Neural cell (in vitro differentiated cells): ENCODE measurements around the gene B9D1. TPM values are rescaled to one million over a fixed set of nuclear protein-coding genes. Genes with fewer than 3 reads are reported as not detected.

Experiments
- H2AFZ ChIP-seq: fragments of 200-600, 300-800 bp; sonication (generic), shearing (Covaris generic); 2 replicates; pipeline ENCODE4 v1.6.0; 2014; ENCODE audit warnings: low read depth, mild to moderate bottlenecking, antibody characterized with exemption, low read length, moderate library complexity
- H3F3A ChIP-seq: fragments of 200-600 bp; shearing (Covaris generic); 2 replicates; pipeline ENCODE4 v1.6.1; 2016; ENCODE audit warnings: mild to moderate bottlenecking, moderate library complexity, mixed read lengths, antibody characterized with exemption, low read length; ENCODE audit not compliant: insufficient read depth, poor library complexity, severe bottlenecking
- H3K27ac ChIP-seq: fragments of 200-600, 300-800 bp; sonication (generic), shearing (Covaris generic); 2 replicates; pipeline ENCODE4 v1.5.1; 2014; ENCODE audit warnings: mild to moderate bottlenecking, low read length, moderate library complexity
- H3K27me3 ChIP-seq: fragments of 300-800, 200-600 bp; sonication (generic), shearing (Covaris generic); 2 replicates; pipeline ENCODE4 v1.6.0; 2014; ENCODE audit warnings: mild to moderate bottlenecking, low read depth, low read length, moderate library complexity; ENCODE audit not compliant: insufficient read depth
- H3K36me3 ChIP-seq: fragments of 300-800, 200-600 bp; sonication (generic), shearing (Covaris generic); 2 replicates; pipeline ENCODE4 v1.5.1; 2014; ENCODE audit warnings: mild to moderate bottlenecking, antibody characterized with exemption, low read length, moderate library complexity; ENCODE audit not compliant: insufficient read depth
- H3K4me2 ChIP-seq: fragments of 300-800, 200-600 bp; sonication (generic), shearing (Covaris generic); 2 replicates; pipeline ENCODE4 v1.6.0; 2014; ENCODE audit warnings: mild to moderate bottlenecking, low read length
- H3K4me3 ChIP-seq: fragments of 300-800, 200-600 bp; sonication (generic), shearing (Covaris generic); 2 replicates; pipeline ENCODE4 v1.5.1; 2014; ENCODE audit warnings: mild to moderate bottlenecking, low read length, moderate library complexity
- H3K79me2 ChIP-seq: fragments of 200-600 bp; shearing (Covaris generic); replicated peaks from 2 replicates; pipeline ENCODE4 v1.6.0; 2014; ENCODE audit warnings: mild to moderate bottlenecking, low read length, moderate library complexity; ENCODE audit not compliant: insufficient read depth
- H3K9ac ChIP-seq: fragments of 300-800, 200-600 bp; sonication (generic), shearing (Covaris generic); 2 replicates; pipeline ENCODE4 v1.6.1; 2016; ENCODE audit warnings: mild to moderate bottlenecking, low read length, mixed read lengths
- H3K9me2 ChIP-seq: fragments of 200-600 bp; shearing (Covaris generic); 2 replicates; pipeline ENCODE4 v1.6.1; 2016; ENCODE audit warnings: mild to moderate bottlenecking, low read length, mixed read lengths; ENCODE audit not compliant: insufficient read depth
- H3K9me3 ChIP-seq: fragments of 200-600, 300-800 bp; sonication (generic), shearing (Covaris generic); 2 replicates; pipeline ENCODE4 v1.6.1; 2016; ENCODE audit warnings: mild to moderate bottlenecking, mixed run types, low read length, moderate library complexity, mixed read lengths
- H4K20me1 ChIP-seq: fragments of 200-600 bp; shearing (Covaris generic); 2 replicates; pipeline ENCODE4 v1.6.1; 2016; ENCODE audit warnings: mild to moderate bottlenecking, mixed run types; ENCODE audit not compliant: insufficient read depth
- EP300 ChIP-seq: fragments of 450-650 bp; conservative IDR thresholded peaks from 2 replicates; pipeline ENCODE4 v1.6.1; 2014; ENCODE audit warnings: antibody characterized with exemption, mild to moderate bottlenecking, moderate library complexity; ENCODE audit not compliant: poor library complexity, severe bottlenecking
- EZH2 ChIP-seq: fragments of 200-600, 300-800 bp; shearing (Covaris generic), sonication (generic); IDR thresholded peaks from 2 replicates; pipeline ENCODE4 v1.6.1; 2014; ENCODE audit warnings: antibody characterized with exemption, low read length, borderline replicate concordance, mild to moderate bottlenecking; ENCODE audit not compliant: insufficient read depth, poor library complexity, severe bottlenecking
- MXI1 ChIP-seq: fragments of 450-650 bp; conservative IDR thresholded peaks from 2 replicates; pipeline ENCODE4 v1.6.1; 2014; ENCODE audit warnings: antibody characterized with exemption, mild to moderate bottlenecking; ENCODE audit not compliant: poor library complexity, severe bottlenecking
- POLR2AphosphoS5 ChIP-seq: IDR thresholded peaks from 2 replicates; pipeline ENCODE4 v1.6.1; 2012
- RAD21 ChIP-seq: fragments of 450-650 bp; conservative IDR thresholded peaks from 2 replicates; pipeline ENCODE4 v1.6.1; 2014; ENCODE audit warnings: antibody characterized with exemption, mild to moderate bottlenecking, moderate library complexity
- REST ChIP-seq: IDR thresholded peaks from 2 replicates; pipeline ENCODE4 v1.6.1; 2012; ENCODE audit warnings: borderline replicate concordance
- SMC3 ChIP-seq: fragments of 450-650 bp; conservative IDR thresholded peaks from 2 replicates; pipeline ENCODE4 v1.6.1; 2014; ENCODE audit warnings: antibody characterized with exemption, mild to moderate bottlenecking, moderate library complexity; ENCODE audit not compliant: poor library complexity
- TAF1 ChIP-seq: IDR thresholded peaks from 2 replicates; pipeline ENCODE4 v1.6.1; 2012; ENCODE audit warnings: low read depth
- polyA plus RNA-seq: library from polyadenylated mRNA; depleted of rRNA; stranded (reverse); fragments of >200 nt; gene quantifications from 2 replicates; pipeline ENCODE4 v1.2.3, GENCODE V29; 2014
- TF ChIP-seq, protein P1 (sequence below): fragments of 450-650 bp; IDR thresholded peaks from 2 replicates; pipeline ENCODE4 v1.5.1; 2014; ENCODE audit warnings: antibody characterized with exemption, mild to moderate bottlenecking, moderate library complexity; ENCODE audit not compliant: poor library complexity, severe bottlenecking

B9D1 gene
- polyA plus RNA-seq, 1 donor from 2014 or later = 32.0 TPM

DNA sequence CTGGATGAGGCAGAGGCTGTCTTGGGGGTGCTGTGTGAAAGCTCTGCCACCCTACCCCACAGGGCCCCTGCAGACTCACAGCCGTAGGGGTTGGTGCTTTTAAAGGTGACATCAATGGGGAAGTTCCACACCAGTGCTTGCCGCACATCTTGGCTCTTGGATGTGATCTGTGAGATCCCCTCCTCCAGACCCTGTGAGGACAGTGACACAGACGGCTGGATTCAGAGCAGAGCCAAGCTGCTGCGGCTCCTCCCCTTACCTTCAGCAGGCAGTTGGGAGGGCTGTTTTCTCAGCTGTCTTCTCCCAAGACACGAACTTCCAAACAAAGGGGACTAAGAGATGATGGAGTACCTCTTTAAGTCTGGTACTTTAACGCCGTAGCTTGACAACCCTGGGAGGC is 4.8 kb downstream of the B9D1 start:
- Histone ChIP-seq H3K4me2 (no peak overlapping the region), H3K4me3 (no peak overlapping the region), H3K36me3 (peaks cover 13% of the 10 kb centered on the region), H3K79me2 (peaks cover 7% of the 10 kb centered on the region), H3K9me2 (no peaks in the 10 kb centered on the region), H3K27me3 (no peaks in the 10 kb centered on the region), H3K27ac (no peak overlapping the region), H4K20me1 (no peaks in the 10 kb centered on the region), H3F3A (no peaks in the 10 kb centered on the region), H3K9ac (no peak overlapping the region), H3K9me3 (no peaks in the 10 kb centered on the region), H2AFZ (no peak overlapping the region)
- TF ChIP-seq SMC3 (no peak), EP300 (no peak), POLR2AphosphoS5 (no peak), REST (no peak), TAF1 (no peak), EZH2 (no peak), RAD21 (no peak), MXI1 (no peak)
- TF ChIP-seq, protein P1, sequence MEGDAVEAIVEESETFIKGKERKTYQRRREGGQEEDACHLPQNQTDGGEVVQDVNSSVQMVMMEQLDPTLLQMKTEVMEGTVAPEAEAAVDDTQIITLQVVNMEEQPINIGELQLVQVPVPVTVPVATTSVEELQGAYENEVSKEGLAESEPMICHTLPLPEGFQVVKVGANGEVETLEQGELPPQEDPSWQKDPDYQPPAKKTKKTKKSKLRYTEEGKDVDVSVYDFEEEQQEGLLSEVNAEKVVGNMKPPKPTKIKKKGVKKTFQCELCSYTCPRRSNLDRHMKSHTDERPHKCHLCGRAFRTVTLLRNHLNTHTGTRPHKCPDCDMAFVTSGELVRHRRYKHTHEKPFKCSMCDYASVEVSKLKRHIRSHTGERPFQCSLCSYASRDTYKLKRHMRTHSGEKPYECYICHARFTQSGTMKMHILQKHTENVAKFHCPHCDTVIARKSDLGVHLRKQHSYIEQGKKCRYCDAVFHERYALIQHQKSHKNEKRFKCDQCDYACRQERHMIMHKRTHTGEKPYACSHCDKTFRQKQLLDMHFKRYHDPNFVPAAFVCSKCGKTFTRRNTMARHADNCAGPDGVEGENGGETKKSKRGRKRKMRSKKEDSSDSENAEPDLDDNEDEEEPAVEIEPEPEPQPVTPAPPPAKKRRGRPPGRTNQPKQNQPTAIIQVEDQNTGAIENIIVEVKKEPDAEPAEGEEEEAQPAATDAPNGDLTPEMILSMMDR = no peak

GRCh38 chr17:19357351-19357750 is 5.2 kb downstream of the B9D1 start:
- Histone ChIP-seq H3K79me2 (peaks cover 7% of the 10 kb centered on the region), H3F3A (no peaks in the 10 kb centered on the region), H3K4me2 (no peak overlapping the region), H3K4me3 (no peak overlapping the region), H3K9me3 (no peaks in the 10 kb centered on the region), H3K27me3 (no peaks in the 10 kb centered on the region), H3K9ac (no peak overlapping the region), H3K27ac (no peak overlapping the region), H3K9me2 (no peaks in the 10 kb centered on the region), H3K36me3 (peaks cover 13% of the 10 kb centered on the region), H2AFZ (no peak overlapping the region), H4K20me1 (no peaks in the 10 kb centered on the region)
- TF ChIP-seq, protein P1 = no peak
- TF ChIP-seq RAD21 = no peak
